Gastroesophageal sphincter (tissue), 3 donors: ENCODE data around the gene PET100.

Experiments
- POLR2AphosphoS5 ChIP-seq: sonication (generic); formaldehyde crosslinking; IDR thresholded peaks from one replicate; pipeline ENCODE4 v1.6.1; 2017; ENCODE audit warnings: antibody characterized with exemption
- TF ChIP-seq, protein P1 (sequence below), 4 experiments: fragments of 200-600 bp in 2 of 4; fragments of 450-650 bp in 2 of 4; sonication (generic) in 1 of 4; IDR thresholded peaks; one replicate each; pipeline ENCODE4 v1.5.1; 2017 to 2019; ENCODE audit warnings: antibody characterized with exemption in 4 of 4, mild to moderate bottlenecking in 2 of 4, moderate library complexity in 2 of 4

DNA sequence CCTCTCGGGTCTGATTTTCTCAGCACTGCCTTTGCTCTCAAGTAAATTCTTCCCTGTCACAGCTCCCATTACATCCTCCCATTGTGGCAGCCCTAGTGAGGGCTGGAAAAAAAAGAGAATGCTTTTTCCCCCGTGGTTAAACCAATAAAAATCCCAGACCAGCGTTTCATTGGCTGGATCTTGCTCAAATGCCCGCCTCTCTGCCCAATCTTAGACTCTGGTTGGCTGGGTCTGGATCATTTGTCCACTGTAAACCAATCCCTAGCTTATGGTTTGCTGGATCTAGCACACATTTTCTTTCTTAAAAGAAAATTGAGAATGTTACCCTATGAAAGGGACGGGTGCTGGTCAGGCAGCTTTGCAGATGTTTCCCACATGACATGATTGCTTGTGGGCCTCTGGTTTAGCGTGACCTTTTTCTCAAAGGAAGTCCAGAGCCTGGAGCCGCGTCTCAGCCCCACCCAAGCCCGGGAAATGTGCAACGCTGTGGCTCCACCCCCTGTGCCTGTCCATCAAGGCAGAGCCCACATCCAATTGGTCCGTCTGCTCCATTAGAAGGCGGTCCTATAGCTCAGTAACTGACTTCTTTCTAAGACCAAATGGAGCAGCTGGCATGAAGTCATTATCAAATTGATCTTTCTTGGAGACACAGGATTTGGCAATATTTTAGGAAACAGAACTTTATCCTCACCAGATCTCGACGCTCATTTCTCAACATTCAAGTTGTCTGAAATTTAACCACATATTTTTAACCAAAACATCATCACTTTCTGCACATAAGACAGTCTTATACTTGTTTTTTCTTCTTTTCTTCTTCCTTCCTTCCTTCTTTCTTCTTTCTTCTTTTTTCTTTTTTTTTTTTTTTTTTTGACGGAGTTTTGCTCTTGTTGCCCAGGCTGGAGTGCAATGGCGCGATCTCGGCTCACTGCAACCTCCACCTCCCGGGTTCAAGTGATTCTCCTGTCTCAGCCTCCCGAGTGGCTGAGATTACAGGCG, 44.7 kb downstream of the PET100 start:
- no peak for TF ChIP-seq POLR2AphosphoS5
- TF ChIP-seq, protein P1, sequence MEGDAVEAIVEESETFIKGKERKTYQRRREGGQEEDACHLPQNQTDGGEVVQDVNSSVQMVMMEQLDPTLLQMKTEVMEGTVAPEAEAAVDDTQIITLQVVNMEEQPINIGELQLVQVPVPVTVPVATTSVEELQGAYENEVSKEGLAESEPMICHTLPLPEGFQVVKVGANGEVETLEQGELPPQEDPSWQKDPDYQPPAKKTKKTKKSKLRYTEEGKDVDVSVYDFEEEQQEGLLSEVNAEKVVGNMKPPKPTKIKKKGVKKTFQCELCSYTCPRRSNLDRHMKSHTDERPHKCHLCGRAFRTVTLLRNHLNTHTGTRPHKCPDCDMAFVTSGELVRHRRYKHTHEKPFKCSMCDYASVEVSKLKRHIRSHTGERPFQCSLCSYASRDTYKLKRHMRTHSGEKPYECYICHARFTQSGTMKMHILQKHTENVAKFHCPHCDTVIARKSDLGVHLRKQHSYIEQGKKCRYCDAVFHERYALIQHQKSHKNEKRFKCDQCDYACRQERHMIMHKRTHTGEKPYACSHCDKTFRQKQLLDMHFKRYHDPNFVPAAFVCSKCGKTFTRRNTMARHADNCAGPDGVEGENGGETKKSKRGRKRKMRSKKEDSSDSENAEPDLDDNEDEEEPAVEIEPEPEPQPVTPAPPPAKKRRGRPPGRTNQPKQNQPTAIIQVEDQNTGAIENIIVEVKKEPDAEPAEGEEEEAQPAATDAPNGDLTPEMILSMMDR (IDR thresholded peaks at IDR 0.05) = no peak
